ENCODE results near the gene RASAL3.

Gene RASAL3

DNA sequence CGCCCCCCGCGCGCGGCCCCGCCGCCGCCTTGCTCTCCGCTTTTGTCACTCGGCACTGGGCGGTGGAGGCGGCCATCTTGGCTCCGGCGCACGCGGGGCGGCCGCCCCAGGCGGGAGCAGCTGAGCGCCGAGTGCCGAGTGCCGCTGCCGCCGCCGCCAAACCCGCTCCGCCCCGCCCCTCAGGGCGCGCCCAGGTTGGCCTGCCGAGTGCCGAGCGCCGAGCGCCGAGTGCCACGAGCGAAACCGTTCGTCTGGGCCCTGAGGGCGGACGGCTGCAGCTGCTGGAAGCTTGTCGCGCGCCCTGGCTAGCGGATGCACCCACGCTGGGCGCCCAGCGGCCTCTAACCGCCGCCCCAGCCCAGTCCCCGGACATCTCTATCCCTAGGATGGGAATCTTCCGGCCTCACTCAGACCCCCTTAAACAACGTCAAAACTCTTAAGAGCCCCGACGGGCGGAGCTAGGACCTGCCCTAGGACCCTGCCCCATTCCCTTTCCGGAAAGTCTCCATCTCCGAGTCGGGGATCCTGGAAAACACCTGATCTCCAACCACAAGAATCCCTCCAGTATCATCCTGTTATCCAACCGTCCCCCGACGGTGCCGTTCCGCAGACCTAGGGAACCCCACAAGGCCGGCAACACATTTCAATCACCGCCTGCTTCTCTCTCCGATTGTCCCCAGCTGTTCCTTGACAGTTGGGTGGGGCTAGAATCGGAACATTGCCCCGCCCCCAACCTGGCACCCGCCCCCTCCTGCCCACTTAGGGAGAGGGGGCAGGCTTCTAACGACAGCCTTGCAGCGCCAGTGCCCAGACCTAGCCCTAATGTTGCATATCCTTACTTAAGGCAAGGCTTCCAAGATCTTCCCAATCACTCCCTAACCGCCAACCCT, 31.5 kb downstream of the RASAL3 start:
- peak; percentile 94 to 98 (median 97) for DNase-seq

GRCh38 chr19:15432018-15432494, 32.3 kb downstream of the RASAL3 start:
- peak in 2 of 3 donors; percentile 28 to 62 for DNase-seq

DNA sequence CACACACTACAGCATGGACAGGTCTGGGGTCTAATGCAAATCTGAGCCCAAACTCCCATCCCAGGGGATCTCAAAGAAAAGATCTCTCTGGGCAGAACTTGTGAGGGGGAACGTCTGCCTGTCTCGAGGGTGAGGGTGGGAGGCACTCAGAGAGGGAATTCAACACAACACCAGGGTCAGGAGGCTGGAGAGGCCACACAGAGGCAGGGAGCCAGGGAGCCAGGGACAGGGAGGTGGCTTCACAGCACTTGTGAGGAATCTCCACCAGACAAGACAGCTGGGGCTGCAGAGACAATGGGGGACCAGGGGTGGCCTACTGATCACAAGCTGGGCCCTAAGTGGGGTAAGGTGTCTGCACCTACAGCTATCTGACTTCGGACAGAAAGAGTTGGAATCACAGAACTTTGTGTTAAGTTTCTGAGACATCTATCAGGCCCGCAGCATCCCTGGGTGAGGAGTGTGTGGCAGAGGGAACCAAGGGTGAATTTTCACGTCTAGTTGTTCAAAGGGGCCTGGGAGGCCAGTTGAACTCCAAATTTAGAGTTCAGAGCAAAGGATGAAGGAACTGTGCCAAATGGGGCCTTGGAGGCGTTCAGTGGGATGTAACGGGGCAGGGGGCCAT, 32.8 kb downstream of the RASAL3 start:
- no peak for DNase-seq

- DNase-seq: no peak
These were observed 33.7 kb downstream of the RASAL3 start for GRCh38 chr19:15430526-15431120.

DNA sequence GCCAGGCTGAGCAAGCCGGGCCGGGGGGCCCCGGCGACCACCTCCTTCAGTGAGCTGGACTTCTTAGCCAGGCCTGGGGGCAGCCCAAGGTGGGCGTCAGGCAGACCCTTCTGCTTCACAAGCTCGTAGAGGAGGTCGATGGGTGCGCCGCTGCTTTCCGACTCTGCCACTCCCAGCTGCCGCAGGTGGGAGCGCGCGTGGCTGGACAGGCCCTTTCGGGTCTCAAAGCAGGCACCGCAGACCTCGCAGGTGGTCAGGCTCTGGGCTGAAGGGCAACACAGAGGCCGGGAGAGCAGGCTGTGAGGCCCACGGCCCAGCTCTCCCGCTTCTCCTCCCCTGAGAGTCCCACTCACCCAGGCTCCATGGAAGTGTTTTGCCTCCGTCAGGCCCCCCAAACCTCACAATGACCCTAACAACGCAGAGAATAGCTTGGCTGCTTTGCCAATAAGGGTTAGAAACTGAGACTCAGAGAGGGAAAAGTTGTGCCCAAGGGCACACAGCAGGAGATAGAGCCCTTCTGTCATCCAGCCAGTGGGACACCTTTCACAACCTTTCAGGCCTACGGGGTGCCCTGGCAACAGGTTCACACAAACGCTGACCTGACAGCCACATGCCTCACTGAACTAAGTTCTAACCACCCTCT, 34.4 kb downstream of the RASAL3 start:
- DNase-seq: no peak

DNA sequence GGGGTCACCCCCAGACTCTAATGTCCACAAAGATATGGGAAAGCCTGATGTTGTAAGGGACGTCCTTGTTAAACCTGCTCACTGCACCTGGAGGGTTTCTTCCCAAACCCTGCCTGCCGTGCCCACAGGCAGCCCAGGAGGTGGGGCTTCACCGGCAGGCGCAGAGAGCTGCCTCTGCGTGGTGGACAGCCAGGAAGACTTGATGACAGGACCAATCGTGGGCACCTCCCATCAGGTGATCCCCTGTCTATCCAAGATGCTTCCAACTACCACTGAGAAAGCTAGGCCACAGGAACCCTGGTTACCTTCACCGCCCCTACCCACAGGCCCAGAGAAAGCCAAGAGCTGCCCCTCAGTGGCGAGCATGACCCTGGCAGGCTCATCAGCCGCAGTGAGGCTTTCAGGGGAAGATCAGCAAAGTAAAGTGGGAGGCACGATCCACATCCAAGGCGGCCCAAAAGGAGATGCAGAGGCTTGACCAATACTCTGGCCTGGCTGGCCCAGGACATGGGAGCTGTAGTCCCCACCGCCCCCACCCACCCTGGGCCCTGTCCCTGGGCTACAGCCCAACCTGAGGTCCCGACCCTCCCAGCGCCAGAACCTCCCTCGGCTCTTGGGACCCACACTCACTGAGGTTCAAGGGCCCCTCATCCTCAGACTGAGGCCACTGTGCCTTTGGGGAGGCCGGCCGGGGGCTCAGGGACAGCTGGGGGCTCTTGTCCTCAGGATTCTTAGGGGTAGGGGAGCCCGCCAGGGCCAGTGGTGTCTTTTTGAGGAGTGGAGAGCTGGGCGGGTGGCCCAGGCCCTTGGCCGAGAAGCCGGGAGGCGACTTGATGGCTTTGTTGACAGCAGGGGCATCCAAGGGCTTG, 35.2 kb downstream of the RASAL3 start:
- no peak for DNase-seq

DNA sequence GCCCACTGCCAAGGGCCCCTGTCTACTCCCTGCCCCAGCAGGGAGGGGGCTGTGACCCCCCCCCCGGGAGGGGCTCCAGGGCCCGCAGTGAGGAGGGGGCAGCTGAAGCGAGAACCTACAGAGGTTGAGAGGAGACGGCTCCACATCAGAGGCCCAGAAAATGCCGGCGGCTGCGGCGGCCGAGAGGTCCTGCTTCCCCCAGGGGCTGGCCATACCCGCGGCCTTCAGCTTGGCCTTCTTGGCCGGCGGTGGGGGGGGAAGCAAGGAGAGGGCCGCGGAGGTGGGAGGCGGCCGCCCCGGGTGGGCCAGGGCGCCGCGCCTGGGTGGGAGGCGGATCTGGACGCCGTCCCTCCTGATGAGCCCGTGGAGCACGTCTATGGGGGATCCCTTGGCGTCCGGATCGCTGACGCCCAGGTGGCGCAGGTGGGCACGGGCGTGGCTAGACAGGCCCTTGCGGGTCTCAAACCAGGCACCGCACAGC, 36.3 kb downstream of the RASAL3 start:
- DNase-seq: no peak

DNA sequence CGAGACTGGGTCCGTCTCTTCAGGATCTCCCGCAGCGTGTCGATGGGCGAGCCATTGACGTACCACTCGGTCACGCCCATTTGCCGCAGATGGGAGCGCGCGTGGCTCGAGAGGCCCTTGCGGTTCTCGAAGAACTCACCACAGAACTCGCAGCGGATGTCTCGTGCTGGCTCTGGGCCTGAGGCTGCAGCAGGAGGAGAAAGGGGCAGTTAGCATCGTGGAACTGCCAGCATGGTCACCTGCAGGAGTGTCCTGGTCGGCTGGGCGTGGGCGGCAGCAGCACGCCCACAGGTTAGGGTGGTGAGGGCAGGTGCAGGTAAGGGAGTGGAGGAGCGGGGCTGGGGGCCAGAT, 37.0 kb downstream of the RASAL3 start:
- DNase-seq: no peak

- no peak for DNase-seq
These were observed 37.6 kb downstream of the RASAL3 start for GRCh38 chr19:15426485-15427349.

DNA sequence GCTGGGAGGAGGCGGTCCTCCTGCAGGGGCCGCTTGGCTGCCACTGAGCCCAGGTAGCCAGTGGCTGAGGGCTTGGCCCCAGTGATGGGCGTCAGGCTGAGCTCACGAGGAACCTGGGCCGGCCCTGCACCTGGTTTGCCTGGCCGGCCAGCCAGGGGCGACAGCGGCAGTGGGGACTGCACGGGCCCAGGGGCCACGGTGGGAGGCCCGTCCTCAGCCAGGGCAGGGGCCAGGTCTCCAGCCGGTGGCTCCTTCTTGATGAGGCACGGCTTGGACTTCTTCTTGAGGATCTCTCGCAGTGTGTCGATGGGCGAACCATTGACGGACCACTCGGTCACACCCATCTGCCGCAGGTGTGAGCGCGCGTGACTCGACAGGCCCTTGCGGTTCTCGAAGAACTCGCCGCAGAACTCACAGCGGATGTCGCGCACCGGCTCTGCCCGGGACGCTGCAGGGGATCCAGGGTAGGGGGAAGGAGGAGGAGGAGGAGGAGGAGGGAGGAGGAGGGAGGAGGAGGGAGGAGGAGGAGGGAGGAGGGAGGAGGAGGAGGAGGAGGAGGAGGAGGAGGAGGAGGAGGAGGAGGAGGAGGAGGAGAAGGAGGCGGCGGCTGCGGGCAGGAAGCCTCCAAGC, 38.9 kb downstream of the RASAL3 start:
- DNase-seq: no peak

- DNase-seq: no peak
These were observed 39.6 kb downstream of the RASAL3 start for GRCh38 chr19:15424692-15425272.

GRCh38 chr19:15424121-15424520, 40.2 kb downstream of the RASAL3 start:
- DNase-seq: no peak

GRCh38 chr19:15423130-15423529, 41.2 kb downstream of the RASAL3 start:
- no peak for DNase-seq

DNA sequence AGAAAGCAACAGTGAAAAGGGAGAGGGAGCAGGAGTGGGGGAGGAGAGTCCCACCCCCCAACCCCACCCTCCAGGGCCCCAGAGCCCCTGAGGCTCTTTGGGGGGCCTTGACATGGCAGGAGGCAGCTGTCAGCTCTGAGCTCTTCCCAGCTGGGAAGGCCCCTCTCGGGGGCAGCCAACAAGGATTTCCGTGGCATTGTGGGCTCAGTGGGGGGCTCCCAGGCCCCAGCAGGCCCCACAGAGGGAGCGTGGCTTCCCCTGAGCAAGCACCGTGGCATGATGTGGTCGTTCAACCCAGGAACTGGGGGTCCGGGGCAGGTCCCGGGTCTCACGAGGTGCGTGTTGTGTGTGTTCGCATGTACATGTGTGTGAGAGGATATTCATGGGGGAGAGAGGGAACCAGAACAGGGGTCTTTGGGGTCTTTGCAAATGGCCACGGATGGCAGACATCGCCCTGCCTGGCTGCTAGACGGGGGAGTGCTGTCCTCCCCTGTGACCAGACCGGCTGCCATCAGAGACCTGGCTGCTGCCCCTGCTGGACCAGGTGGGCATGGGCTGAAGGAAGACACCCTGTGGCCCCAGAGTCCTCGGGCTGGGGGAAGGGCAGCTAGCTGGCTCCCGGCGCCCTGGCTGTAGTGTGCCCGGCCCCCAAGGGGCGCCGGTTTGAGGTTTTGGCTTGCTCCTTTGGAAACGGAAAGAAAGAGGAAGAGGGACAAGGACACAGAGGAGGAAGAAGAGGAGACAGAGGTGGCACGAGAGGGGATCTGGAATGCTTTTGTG, 41.9 kb downstream of the RASAL3 start:
- no peak for DNase-seq

- DNase-seq: no peak
These were observed 42.6 kb downstream of the RASAL3 start for GRCh38 chr19:15421721-15422260.

DNA sequence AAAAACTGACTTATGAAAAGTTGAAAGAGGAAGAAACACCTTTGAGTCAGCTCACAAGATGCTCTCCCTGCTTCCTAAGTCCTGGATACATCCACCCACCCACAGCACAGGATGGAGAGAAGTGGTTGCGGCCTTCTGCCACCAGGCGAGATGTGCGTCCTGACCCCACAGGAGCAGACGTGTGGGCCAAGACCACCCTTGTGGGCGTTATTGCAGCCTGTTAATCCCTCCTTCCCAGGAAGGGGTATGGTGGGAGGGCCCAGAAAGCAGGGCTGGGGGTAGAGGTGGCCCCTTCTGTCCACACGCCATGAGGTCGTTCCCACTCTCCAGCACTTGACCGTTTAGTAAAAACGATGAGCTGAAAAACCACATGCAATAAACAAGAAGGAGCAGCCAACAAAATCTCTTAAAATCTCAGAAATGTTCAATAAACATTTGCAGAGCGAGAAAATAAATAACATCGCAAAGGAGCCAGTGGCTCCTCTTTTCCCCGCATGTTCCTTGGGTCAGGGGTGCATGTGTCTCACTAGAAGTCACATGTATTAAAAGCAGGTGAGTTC, 43.1 kb downstream of the RASAL3 start:
- no peak for DNase-seq

- DNase-seq: peak in 2 of 3 donors; percentile 14 to 23
These were observed 44.8 kb downstream of the RASAL3 start for GRCh38 chr19:15419413-15420025.
